GM18907 (cell line): ENCODE measurements around the gene UBQLN4.

Source experiments
- ATAC-seq: cut with Tn5 transposase; IDR thresholded peaks from one replicate; pipeline ENCODE4 v1.9.1; 2021; ENCODE audit warnings: mild to moderate bottlenecking, moderate library complexity; ENCODE audit not compliant: unreplicated experiment

UBQLN4 gene

GRCh38 chr1:156053768-156054499 lies at the start of gene UBQLN4:
UBQLN4 (minus strand) TSS chr1:156053798; CDS start chr1:156053701, 97 bp downstream.
- ATAC-seq = peak; percentile 43

- ATAC-seq = no peak
Measured at GRCh38 chr1:156102633-156103511, 49.3 kb upstream of the UBQLN4 start.

- no peak for ATAC-seq
Measured at GRCh38 chr1:156101880-156102279, 48.3 kb upstream of the UBQLN4 start.

GRCh38 chr1:156100205-156100995 lies 46.8 kb upstream of the UBQLN4 start:
- ATAC-seq = no peak

- no peak for ATAC-seq
Measured at GRCh38 chr1:156099282-156099681, 45.7 kb upstream of the UBQLN4 start.

- no peak for ATAC-seq
Measured at GRCh38 chr1:156098784-156099183, 45.2 kb upstream of the UBQLN4 start.

- ATAC-seq = peak; percentile 27
Measured at GRCh38 chr1:156097499-156098178, 44.0 kb upstream of the UBQLN4 start.

- ATAC-seq = peak; percentile 67
Measured at GRCh38 chr1:156096640-156097391, 43.2 kb upstream of the UBQLN4 start.

- no peak for ATAC-seq
Measured at GRCh38 chr1:156095906-156096508, 42.4 kb upstream of the UBQLN4 start.

GRCh38 chr1:156091610-156092009 lies 38.0 kb upstream of the UBQLN4 start:
- ATAC-seq = no peak

- ATAC-seq = peak; percentile 69
Measured at GRCh38 chr1:156090840-156091188, 37.2 kb upstream of the UBQLN4 start.

GRCh38 chr1:156090138-156090839 lies 36.7 kb upstream of the UBQLN4 start:
- no peak for ATAC-seq

GRCh38 chr1:156089704-156090103 lies 36.1 kb upstream of the UBQLN4 start:
- no peak for ATAC-seq

GRCh38 chr1:156086256-156086662 lies 32.7 kb upstream of the UBQLN4 start:
- ATAC-seq = no peak

- ATAC-seq = no peak
Measured at GRCh38 chr1:156083800-156084790, 30.5 kb upstream of the UBQLN4 start.

- ATAC-seq = peak; percentile 57
Measured at GRCh38 chr1:156082309-156083091, 28.9 kb upstream of the UBQLN4 start, which contains the start of gene MEX3A. MEX3A (minus strand) TSS chr1:156082465; CDS start chr1:156081998, 467 bp downstream.

- no peak for ATAC-seq
Measured at GRCh38 chr1:156081917-156082308, 28.3 kb upstream of the UBQLN4 start.
